ENCODE measurements around the gene CPNE1. TPM values are rescaled to one million over a fixed set of nuclear protein-coding genes. Genes with fewer than 3 reads are reported as not detected.

Gene CPNE1
- polyA plus RNA-seq, 3 donors: 153 to 210 (median 167) TPM

GRCh38 chr20:35636095-35636494 is 28.6 kb downstream of the CPNE1 start:
- 100% methylated on average over 1 of the region's 2 CpGs for WGBS (ENCODE audit: insufficient coverage)
- Mint-ChIP-seq H3K4me1 (peaks cover 3% of the 10 kb centered on the region), H3K27ac (peak overlapping the region in 1 of 7 donors; percentile 20), H3K27me3 (ENCODE audit: low read depth in 3 of 3) (no peaks in the 10 kb centered on the region), H3K36me3 (peaks cover 15 to 21% of the 10 kb centered on the region in 2 donors), H3K4me3 (no peak overlapping the region), H3K9me3 (no peaks in the 10 kb centered on the region)
- Histone ChIP-seq H3K4me2 (replicated peaks; ENCODE audit: extremely low read depth, low read length, poor library complexity, severe bottlenecking) (no peak overlapping the region), H3K27ac (ENCODE audit: low read depth in 1 of 2, low read length in 2 of 2) (no peak overlapping the region), H3K4me3 (replicated peaks in 1 of 3; ENCODE audit: low read depth in 2 of 3, low read length in 3 of 3) (no peak overlapping the region), H4K20me1 (ENCODE audit: insufficient read depth, low read length) (peaks cover 72% of the 10 kb centered on the region), H3K27me3 (ENCODE audit: control insufficient read depth in 2 of 2, insufficient read depth in 2 of 2, low read length in 2 of 2) (no peaks in the 10 kb centered on the region), H2AFZ (ENCODE audit: insufficient read depth, low read depth, low read length, poor library complexity, severe bottlenecking) (no peak overlapping the region), H3K9me3 (replicated peaks in 1 of 2; ENCODE audit: control insufficient read depth in 1 of 2, insufficient read depth in 1 of 2, low read length in 2 of 2) (no peaks in the 10 kb centered on the region), H3K79me2 (ENCODE audit: insufficient read depth, low read length) (peaks cover 38% of the 10 kb centered on the region), H3K9ac (ENCODE audit: insufficient read depth, low read length, poor library complexity, severe bottlenecking) (no peak overlapping the region), H3K36me3 (replicated peaks in 1 of 2; ENCODE audit: control insufficient read depth in 1 of 2, insufficient read depth in 2 of 2, low read length in 2 of 2) (peaks cover 16 to 19% of the 10 kb centered on the region in 2 donors), H3K4me1 (ENCODE audit: control insufficient read depth in 1 of 2, insufficient read depth in 2 of 2, low read length in 2 of 2) (no peaks in the 10 kb centered on the region)
- TF ChIP-seq CTCF (IDR thresholded peaks at IDR 0.05): no peak
- intact Hi-C loops (cut with micrococcal nuclease): no loop called here
- DNase-seq: no peak

GRCh38 chr20:35635652-35636051 is 29.0 kb downstream of the CPNE1 start:
- Mint-ChIP-seq H3K36me3 (peaks cover 19 to 25% of the 10 kb centered on the region in 2 donors), H3K4me3 (no peak overlapping the region), H3K27ac (peak overlapping the region in 3 of 7 donors; percentile 13 to 44 (median 21)), H3K27me3 (ENCODE audit: low read depth in 3 of 3) (no peaks in the 10 kb centered on the region), H3K4me1 (peaks cover 3% of the 10 kb centered on the region), H3K9me3 (no peaks in the 10 kb centered on the region)
- Histone ChIP-seq H3K9ac (ENCODE audit: insufficient read depth, low read length, poor library complexity, severe bottlenecking) (no peak overlapping the region), H3K4me1 (ENCODE audit: control insufficient read depth in 1 of 2, insufficient read depth in 2 of 2, low read length in 2 of 2) (no peaks in the 10 kb centered on the region), H3K27ac (ENCODE audit: low read depth in 1 of 2, low read length in 2 of 2) (no peak overlapping the region), H3K79me2 (ENCODE audit: insufficient read depth, low read length) (peaks cover 38% of the 10 kb centered on the region), H4K20me1 (ENCODE audit: insufficient read depth, low read length) (peaks cover 72% of the 10 kb centered on the region), H3K4me3 (replicated peaks in 1 of 3; ENCODE audit: low read depth in 2 of 3, low read length in 3 of 3) (no peak overlapping the region), H3K4me2 (replicated peaks; ENCODE audit: extremely low read depth, low read length, poor library complexity, severe bottlenecking) (no peak overlapping the region), H3K9me3 (replicated peaks in 1 of 2; ENCODE audit: control insufficient read depth in 1 of 2, insufficient read depth in 1 of 2, low read length in 2 of 2) (no peaks in the 10 kb centered on the region), H3K36me3 (replicated peaks in 1 of 2; ENCODE audit: control insufficient read depth in 1 of 2, insufficient read depth in 2 of 2, low read length in 2 of 2) (peaks cover 20 to 24% of the 10 kb centered on the region in 2 donors), H2AFZ (ENCODE audit: insufficient read depth, low read depth, low read length, poor library complexity, severe bottlenecking) (no peak overlapping the region), H3K27me3 (ENCODE audit: control insufficient read depth in 2 of 2, insufficient read depth in 2 of 2, low read length in 2 of 2) (no peaks in the 10 kb centered on the region)
- intact Hi-C loops (cut with micrococcal nuclease): no loop called here
- WGBS (ENCODE audit: insufficient coverage): 96% methylated on average over 4 of the region's 4 CpGs
- DNase-seq: no peak
- TF ChIP-seq CTCF (IDR thresholded peaks at IDR 0.05): no peak
